KBM-7 (cell line): ENCODE results near the gene LBX2.
"Not testable (repeated sequence)": the region's sequence is repeated elsewhere in the genome, so short reads cannot be mapped to it uniquely, and the experiment has no call there.

ENCODE experiments used
- DNase-seq: peaks from one replicate; pipeline ENCODE4 v3.0.0-alpha.2; 2015
- in situ Hi-C: fragments of 300-500 bp; cut with MboI; formaldehyde crosslinking; loops from 2 replicates; pipeline ENCODE4 v1.14.3; 2020; ENCODE audit warnings: low sequenced_read_pairs, low pct_unique_long_range_greater_than_20kb, mixed read lengths

LBX2 gene

GRCh38 chr2:74491648-74492544, 7.5 kb downstream of the LBX2 start:
- in situ Hi-C loops, result no loop called here
- DNase-seq, result no peak

- DNase-seq, result no peak
- in situ Hi-C loops, result loop anchor here (10.0 kb wide), 1 partner anchor 105 kb away; no protein-coding TSS in a partner anchor
These were observed 9.5 kb downstream of the LBX2 start for GRCh38 chr2:74489906-74490305.

- in situ Hi-C loops, result loop anchor here (10.0 kb wide), 1 partner anchor 106 kb away; no protein-coding TSS in a partner anchor
- no peak for DNase-seq
These were observed 10.5 kb downstream of the LBX2 start for GRCh38 chr2:74488643-74489481.

GRCh38 chr2:74486141-74486540, 13.3 kb downstream of the LBX2 start:
- in situ Hi-C loops, result loop anchor here (10.0 kb wide), 1 partner anchor 109 kb away; no protein-coding TSS in a partner anchor
- no peak for DNase-seq

- not testable (repeated sequence) for DNase-seq
- in situ Hi-C loops, result loop anchor here (10.0 kb wide), 1 partner anchor 111 kb away; no protein-coding TSS in a partner anchor
These were observed 15.7 kb downstream of the LBX2 start for GRCh38 chr2:74483675-74484164.

- in situ Hi-C loops, result loop anchor here (10.0 kb wide), 1 partner anchor 112 kb away; no protein-coding TSS in a partner anchor
- DNase-seq, result peak; percentile 96
These were observed 16.4 kb downstream of the LBX2 start, which contains the start of the genes CCDC142 and TTC31 for GRCh38 chr2:74482801-74483674. TSS of gene CCDC142 (minus strand) at chr2:74482998. CDS start at chr2:74482837, 161 bp downstream. TSS of gene TTC31 (plus strand) at chr2:74483081. CDS start at chr2:74483096, 15 bp downstream.

GRCh38 chr2:74481961-74482800, 17.2 kb downstream of the LBX2 start:
- no peak for DNase-seq
- in situ Hi-C loops, result loop anchor here (10.0 kb wide), 1 partner anchor 113 kb away; no protein-coding TSS in a partner anchor

GRCh38 chr2:74481431-74481830, 18.0 kb downstream of the LBX2 start:
- in situ Hi-C loops, result loop anchor here (10.0 kb wide), 1 partner anchor 113 kb away; no protein-coding TSS in a partner anchor
- no peak for DNase-seq

- no peak for DNase-seq
- in situ Hi-C loops, result no loop called here
These were observed 24.5 kb downstream of the LBX2 start for GRCh38 chr2:74474899-74475298.

- DNase-seq, result no peak
- in situ Hi-C loops, result no loop called here
These were observed 24.9 kb downstream of the LBX2 start for GRCh38 chr2:74474481-74474880.

GRCh38 chr2:74472945-74473258, 26.5 kb downstream of the LBX2 start:
- in situ Hi-C loops, result no loop called here

GRCh38 chr2:74472086-74472944, 27.1 kb downstream of the LBX2 start, which contains the start of gene MRPL53:
TSS of gene MRPL53 (minus strand) at chr2:74472680. CDS start at chr2:74472660, 20 bp downstream.
- peak; percentile 95 for DNase-seq
- in situ Hi-C loops, result no loop called here

More at GRCh38 chr2:74472945-74473258, 26.5 kb downstream of the LBX2 start:
- DNase-seq, result no peak

GRCh38 chr2:74471332-74472065, 27.9 kb downstream of the LBX2 start:
- in situ Hi-C loops, result no loop called here

GRCh38 chr2:74470742-74471141, 28.7 kb downstream of the LBX2 start:
- DNase-seq, in situ Hi-C loops: not testable (repeated sequence)

More at GRCh38 chr2:74471332-74472065, 27.9 kb downstream of the LBX2 start:
- no peak for DNase-seq

GRCh38 chr2:74464406-74464805, 35.0 kb downstream of the LBX2 start:
- DNase-seq, result no peak
- in situ Hi-C loops, result no loop called here

GRCh38 chr2:74462786-74463105, 36.7 kb downstream of the LBX2 start:
- in situ Hi-C loops, result no loop called here
- DNase-seq, result no peak
